ENCODE results near the gene SLC8A3. TPM values are rescaled to one million over a fixed set of nuclear protein-coding genes. Genes with fewer than 3 reads are reported as not detected.

The SLC8A3 gene
- polyA plus RNA-seq, 2 of the 4 experiments (the other 2 are of a cell fraction), result not detected

DNA sequence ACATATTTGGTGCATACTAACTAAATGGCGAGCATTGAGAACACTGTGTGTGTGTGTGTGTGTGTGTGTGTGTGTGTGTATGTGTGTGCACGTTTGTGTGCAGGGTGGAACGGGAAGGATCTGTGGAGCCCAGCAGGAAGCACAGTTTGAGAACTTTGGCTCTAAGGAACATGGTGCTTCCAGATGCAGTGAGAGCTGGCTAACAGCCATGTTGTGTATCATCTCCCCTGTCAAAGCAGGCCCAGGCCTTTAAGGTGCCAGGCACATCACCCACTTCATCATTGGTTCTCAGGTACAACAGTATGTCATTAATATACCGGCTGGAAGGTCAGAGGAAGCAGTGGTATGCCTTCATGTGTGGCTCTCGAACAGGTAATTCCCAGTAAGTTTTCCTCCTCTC lies 72.5 kb downstream of the SLC8A3 start:
- no peak for FAIRE-seq
- CTCF ChIA-PET, result interaction anchor here (1.1 kb wide), 1 partner anchor 29 kb away, joined by 3 read pairs; no protein-coding TSS in a partner anchor

DNA sequence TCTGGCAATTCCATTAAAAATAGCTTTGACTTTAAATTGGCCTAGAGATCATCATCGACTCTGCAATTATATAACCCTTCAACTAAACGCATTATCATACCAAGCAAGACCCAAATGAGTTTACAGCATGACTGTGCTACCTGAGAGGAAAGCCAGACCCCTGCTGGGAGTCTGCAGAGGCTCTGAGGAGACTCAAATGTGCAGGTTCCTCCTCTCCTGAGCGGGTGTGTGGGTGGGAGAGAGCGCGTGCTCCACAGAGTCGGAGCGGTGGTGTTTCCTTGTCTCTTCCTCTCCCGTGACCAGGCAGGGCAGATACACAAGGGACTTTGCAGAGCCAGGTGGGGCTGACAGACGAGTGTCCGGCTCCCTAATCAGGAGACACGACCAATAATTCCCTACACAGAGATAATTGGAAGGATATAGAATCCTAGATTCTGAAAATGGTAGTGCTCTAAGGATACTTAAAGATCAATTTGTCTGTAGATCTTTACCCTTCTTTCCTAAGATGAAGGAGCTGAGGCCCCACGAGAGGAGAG lies 74.1 kb downstream of the SLC8A3 start:
- H3K27ac ChIP-seq, result no peak overlapping the region
- no peak overlapping the region for H3K4me2 ChIP-seq
- no peaks in the 10 kb centered on the region for H3K9me3 ChIP-seq
- H3K4me3 ChIP-seq, result no peak overlapping the region
- ChIA-PET CTCF (interaction anchor here (0.7 to 1.2 kb wide), 2 partner anchors 29 to 41 kb away, joined by 3 to 4 read pairs; no protein-coding TSS in a partner anchor), POLR2A (no interaction called here)
- ATAC-seq (no peak), FAIRE-seq (no peak), DNase-seq (ENCODE audit: low read depth in 1 of 2, low spot score in 1 of 2) (no peak)
- TF ChIP-seq HEYL (CRISPR knock-in tag; IDR thresholded peaks at IDR 0.05), result no peak
- no peak for TF ChIP-seq PHF8 (IDR thresholded peaks at IDR 0.05; ENCODE audit: borderline replicate concordance, low read depth)
- TF ChIP-seq CBX8 (IDR thresholded peaks at IDR 0.05), result no peak
- no peaks in the 10 kb centered on the region for H3K4me1 ChIP-seq
- 26% methylated on average over 10 of the region's 12 CpGs for WGBS (ENCODE audit: missing lambda C conversion rate)

More for the DNA sequence above, 72.5 kb downstream of the SLC8A3 start:
- Histone ChIP-seq H3K4me2 (no peak overlapping the region), H3K4me1 (no peaks in the 10 kb centered on the region), H3K4me3 (no peak overlapping the region), H3K27ac (no peak overlapping the region), H3K9me3 (no peaks in the 10 kb centered on the region)
- TF ChIP-seq PHF8 (IDR thresholded peaks at IDR 0.05; ENCODE audit: borderline replicate concordance, low read depth), result no peak
- no peak for TF ChIP-seq FOSL2 (IDR thresholded peaks at IDR 0.05)
- TF ChIP-seq FOSL2 (CRISPR knock-in tag; IDR thresholded peaks at IDR 0.05), result no peak
- no peak for TF ChIP-seq CEBPB (IDR thresholded peaks at IDR 0.05)
- TF ChIP-seq POLR2A (IDR thresholded peaks at IDR 0.05; ENCODE audit: low read length), result no peak
- TF ChIP-seq, protein P1, sequence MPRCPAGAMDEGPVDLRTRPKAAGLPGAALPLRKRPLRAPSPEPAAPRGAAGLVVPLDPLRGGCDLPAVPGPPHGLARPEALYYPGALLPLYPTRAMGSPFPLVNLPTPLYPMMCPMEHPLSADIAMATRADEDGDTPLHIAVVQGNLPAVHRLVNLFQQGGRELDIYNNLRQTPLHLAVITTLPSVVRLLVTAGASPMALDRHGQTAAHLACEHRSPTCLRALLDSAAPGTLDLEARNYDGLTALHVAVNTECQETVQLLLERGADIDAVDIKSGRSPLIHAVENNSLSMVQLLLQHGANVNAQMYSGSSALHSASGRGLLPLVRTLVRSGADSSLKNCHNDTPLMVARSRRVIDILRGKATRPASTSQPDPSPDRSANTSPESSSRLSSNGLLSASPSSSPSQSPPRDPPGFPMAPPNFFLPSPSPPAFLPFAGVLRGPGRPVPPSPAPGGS (IDR thresholded peaks at IDR 0.05), result no peak
- TF ChIP-seq RCOR1 (IDR thresholded peaks at IDR 0.05; ENCODE audit: low read depth, low read length), result no peak
- no peak for TF ChIP-seq ZSCAN20 (CRISPR knock-in tag; IDR thresholded peaks at IDR 0.05)
- no peak for TF ChIP-seq MAZ (IDR thresholded peaks at IDR 0.05; ENCODE audit: borderline replicate concordance, low read depth, low read length)
- TF ChIP-seq SMC3 (IDR thresholded peaks at IDR 0.05), result no peak
- TF ChIP-seq CBX8 (IDR thresholded peaks at IDR 0.05), result no peak
- no peak for TF ChIP-seq HEYL (CRISPR knock-in tag; IDR thresholded peaks at IDR 0.05)
- no peak for TF ChIP-seq MAX (IDR thresholded peaks at IDR 0.05)
- TF ChIP-seq KDM5A (IDR thresholded peaks at IDR 0.05), result no peak
- POLR2A ChIA-PET, result interaction anchor here (0.7 kb wide), 1 partner anchor 45 kb away, joined by 3 read pairs; no protein-coding TSS in a partner anchor
- WGBS (ENCODE audit: missing lambda C conversion rate), result 5% methylated on average over 5 of the region's 5 CpGs
- DNase-seq (ENCODE audit: low read depth in 1 of 2, low spot score in 1 of 2), result no peak
- ATAC-seq, result no peak

DNA sequence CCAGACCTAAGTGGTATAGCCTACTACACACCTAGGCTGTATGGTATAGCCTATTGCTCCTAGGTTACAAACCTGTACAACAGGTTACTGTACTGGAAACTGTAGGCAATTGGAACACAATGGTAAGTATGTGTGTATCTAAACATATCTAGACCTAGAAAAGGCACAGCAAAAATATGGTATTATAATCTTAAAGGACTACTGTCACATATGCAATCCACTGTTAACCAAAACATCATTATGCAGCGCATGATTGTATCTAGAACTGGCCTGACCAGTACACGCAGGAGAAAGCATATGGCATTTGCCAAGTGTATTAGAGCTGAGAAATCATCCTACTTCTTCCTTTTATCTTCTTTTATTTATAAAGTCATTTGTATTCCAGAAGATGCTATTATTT lies 75.5 kb downstream of the SLC8A3 start:
- Histone ChIP-seq H3K9me3 (no peaks in the 10 kb centered on the region), H3K27ac (no peak overlapping the region), H3K4me2 (no peak overlapping the region), H3K4me3 (no peak overlapping the region), H3K4me1 (no peaks in the 10 kb centered on the region)
- ChIA-PET CTCF (no interaction called here), POLR2A (no interaction called here)
- ATAC-seq (no peak), FAIRE-seq (no peak), DNase-seq (ENCODE audit: low read depth in 1 of 2, low spot score in 1 of 2) (no peak)
- WGBS (ENCODE audit: missing lambda C conversion rate), result 16% methylated on average over 2 of the region's 2 CpGs
- no peak for TF ChIP-seq TP53 (CRISPR knock-in tag; IDR thresholded peaks at IDR 0.05)

DNA sequence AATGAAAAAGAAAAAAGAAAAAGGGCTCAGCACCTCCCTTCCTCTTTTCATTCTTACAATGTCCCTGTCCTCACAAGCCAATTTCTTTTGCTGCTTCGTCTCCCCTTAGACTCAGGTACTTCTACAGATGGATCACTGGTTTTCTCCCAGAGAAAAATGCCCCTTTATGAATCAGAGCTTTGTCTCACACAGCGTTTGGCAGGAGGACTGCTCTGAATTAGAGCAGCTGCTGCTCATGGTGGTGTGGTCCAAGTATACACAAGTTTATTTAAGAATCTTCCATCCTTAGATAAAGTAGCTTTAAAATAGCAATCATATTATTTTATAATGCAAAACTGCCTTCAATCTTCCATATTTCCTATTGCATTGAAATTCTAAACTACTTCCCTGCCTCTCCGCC lies 80.3 kb downstream of the SLC8A3 start:
- H3K4me3 ChIP-seq, result no peak overlapping the region
- no peak overlapping the region for H3K4me2 ChIP-seq
- ChIA-PET CTCF (interaction anchor here (0.5 to 1.9 kb wide), 2 partner anchors 11 to 25 kb away, joined by 4 to 5 read pairs; no protein-coding TSS in a partner anchor), POLR2A (no interaction called here)
- H3K27ac ChIP-seq, result no peak overlapping the region
- ATAC-seq (no peak), FAIRE-seq (no peak), DNase-seq (ENCODE audit: low read depth in 1 of 2, low spot score in 1 of 2) (no peak)
- TF ChIP-seq RARB (CRISPR knock-in tag; IDR thresholded peaks at IDR 0.05) (no peak), REST (IDR thresholded peaks at IDR 0.05) (no peak), USF2 (IDR thresholded peaks at IDR 0.05) (no peak), RCOR1 (IDR thresholded peaks at IDR 0.05; ENCODE audit: low read depth, low read length) (no peak), MAFK (IDR thresholded peaks at IDR 0.05; ENCODE audit: partially characterized antibody) (no peak), MYC (IDR thresholded peaks at IDR 0.05; ENCODE audit: borderline replicate concordance, low read length) (no peak), JUN (IDR thresholded peaks at IDR 0.05) (no peak), CHD4 (IDR thresholded peaks at IDR 0.05; ENCODE audit: borderline replicate concordance) (no peak), ATOH8 (CRISPR knock-in tag; IDR thresholded peaks at IDR 0.05; ENCODE audit: low read depth) (no peak), ESRRA (IDR thresholded peaks at IDR 0.05; ENCODE audit: borderline replicate concordance, low read length) (no peak), ZNF302 (CRISPR knock-in tag; IDR thresholded peaks at IDR 0.05) (no peak)
- no peaks in the 10 kb centered on the region for H3K9me3 ChIP-seq
- 23% methylated on average over 3 of the region's 3 CpGs for WGBS (ENCODE audit: missing lambda C conversion rate)
- H3K4me1 ChIP-seq, result no peaks in the 10 kb centered on the region
